ENCODE results near the gene GIPC1.

GRCh38 chr19:14479309-14479974 is 16.5 kb downstream of the GIPC1 start:
- TF ChIP-seq CTCF (IDR thresholded peaks at IDR 0.05): no peak
- no peak for TF ChIP-seq POLR2A (IDR thresholded peaks at IDR 0.05)

All from lower leg skin (tissue), 3 donors.